ENCODE results near the gene PDIA3.
"Not testable (repeated sequence)": the region's sequence is repeated elsewhere in the genome, so short reads cannot be mapped to it uniquely, and the experiment has no call there.

Gene PDIA3

GRCh38 chr15:43746245-43746902 is at the start of gene PDIA3:
Gene PDIA3 (plus strand): TSS chr15:43746438. CDS start chr15:43746540, 102 bp downstream.
- peak; percentile 93 for DNase-seq

- no peak for DNase-seq
Observed at GRCh38 chr15:43702174-43702573, 44.1 kb upstream of the PDIA3 start.

DNA sequence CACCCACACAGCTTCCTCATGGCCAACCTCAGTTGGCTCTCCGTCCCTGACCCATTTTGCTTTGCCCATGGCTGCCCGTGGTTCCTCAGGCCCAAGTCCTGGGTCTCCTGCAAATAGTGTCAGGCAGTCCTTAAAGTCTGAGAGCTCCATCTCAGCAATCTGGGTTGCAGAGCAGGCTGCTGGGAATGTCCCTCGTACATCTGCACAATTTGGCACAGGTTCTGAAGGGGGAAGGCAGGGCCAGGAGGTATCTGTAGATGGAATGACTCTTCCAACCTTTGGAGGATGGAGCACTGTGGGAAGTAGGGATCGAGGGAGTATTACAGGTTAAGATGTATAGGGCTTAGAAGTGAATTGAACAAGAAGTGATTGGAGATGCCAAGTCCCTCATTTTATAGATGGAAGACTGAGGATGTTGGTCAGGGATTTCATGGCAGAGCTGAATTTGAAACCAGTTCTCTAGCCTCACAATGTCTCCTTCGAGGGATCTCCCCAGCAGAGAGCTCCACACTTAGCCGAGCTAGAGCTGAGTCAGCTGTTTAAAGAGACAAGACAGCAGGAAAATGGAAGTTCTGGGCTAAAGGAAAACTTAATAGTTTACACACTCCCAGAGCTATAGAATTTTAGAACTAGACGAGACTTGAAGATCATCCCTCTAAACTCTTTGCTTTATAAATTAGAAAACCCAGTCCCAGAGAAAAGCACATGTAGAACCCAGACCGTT is 43.4 kb upstream of the PDIA3 start:
- DNase-seq: no peak

- not testable (repeated sequence) for DNase-seq
Observed at GRCh38 chr15:43710431-43711131, 35.7 kb upstream of the PDIA3 start.

DNA sequence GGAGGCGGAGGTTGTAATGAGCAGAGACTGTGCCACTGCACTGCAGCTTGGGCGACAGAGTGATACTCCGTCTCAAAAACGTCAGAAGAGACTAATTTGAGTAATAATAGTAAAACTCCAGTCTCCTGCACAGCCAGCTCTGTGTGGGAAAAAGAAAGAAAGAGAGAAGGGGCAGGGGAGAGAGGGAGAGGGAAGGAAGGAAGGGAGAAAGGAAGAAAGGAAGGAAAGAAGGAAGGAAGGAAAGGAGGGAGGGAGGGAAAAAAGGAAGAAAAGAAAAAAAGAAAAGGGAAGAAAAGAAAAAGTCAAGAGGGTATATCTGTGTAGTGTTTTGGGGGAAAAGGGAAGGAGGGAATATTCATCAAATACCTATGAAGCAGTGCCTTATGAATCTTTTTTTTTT is 23.1 kb upstream of the PDIA3 start:
- no peak for DNase-seq

DNA sequence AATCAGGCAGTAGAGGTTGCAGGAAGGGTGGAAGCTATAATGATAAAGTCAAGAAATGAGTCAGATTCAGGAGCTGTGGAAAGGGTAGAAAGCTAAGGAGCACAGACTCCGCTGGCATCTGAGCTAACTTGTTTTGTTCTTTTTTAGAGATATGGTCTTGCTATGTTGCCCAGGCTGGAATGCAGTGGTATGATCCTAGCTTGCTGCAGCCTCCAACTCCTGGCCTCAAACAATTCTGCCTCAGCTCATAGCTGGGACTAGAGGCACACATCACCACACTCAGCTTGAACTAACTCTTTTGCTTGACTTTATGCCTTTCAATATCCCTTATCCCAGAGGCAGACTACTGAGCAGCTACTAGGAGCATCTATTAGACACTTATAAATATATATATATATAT is 19.9 kb upstream of the PDIA3 start:
- not testable (repeated sequence) for DNase-seq

DNA sequence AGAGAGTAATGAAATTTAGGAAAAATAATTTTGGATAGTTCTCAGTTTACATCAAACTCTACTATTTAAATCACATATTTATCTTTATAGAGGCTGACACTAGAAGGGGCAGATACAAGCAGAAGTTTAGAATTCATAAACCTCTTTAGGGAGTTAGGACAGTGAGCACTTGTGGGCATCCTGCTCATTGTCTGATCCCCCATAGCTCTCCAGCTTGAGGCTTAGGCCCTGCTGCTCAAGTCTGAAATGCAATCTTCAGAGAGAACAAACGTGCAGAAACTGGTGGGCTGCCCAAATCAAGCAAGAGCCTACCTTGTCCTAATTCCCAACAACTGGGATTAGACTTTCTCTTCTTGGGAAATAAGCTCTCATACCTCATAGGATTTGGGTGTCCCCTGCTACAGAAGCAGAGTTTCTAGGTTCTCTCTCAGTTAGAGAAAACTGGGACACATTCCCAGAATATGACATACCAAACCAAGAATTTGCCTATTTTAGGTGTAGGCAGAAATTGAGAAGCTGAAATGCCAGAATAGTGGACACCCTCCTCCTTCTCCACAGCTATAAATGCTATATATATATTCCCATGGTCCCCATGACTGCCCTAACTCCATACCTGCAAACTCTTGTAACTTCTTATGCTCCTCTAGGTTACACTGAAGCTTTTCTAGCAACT is 18.0 kb upstream of the PDIA3 start:
- not testable (repeated sequence) for DNase-seq

DNA sequence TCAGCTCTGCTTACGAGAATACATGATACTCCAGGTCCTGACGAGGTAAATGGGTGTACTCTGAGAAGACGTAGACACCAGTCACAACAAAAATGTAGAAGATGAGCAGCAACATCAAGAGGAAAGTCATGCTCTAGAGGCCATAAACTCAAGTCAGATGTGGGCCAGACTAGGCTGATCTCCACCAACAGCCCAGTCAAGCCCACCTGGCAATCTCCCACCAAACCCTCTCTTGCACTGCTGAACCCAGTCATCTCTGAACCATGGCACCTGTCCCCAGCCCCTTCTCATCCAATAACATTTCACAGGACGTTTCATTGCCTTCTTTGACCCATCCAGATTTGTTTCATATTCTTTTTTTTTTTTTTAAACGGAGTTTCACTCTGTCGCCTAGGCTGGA is 10.8 kb upstream of the PDIA3 start:
- no peak for DNase-seq

GRCh38 chr15:43746903-43747309 is 668 bp downstream of the PDIA3 start:
- DNase-seq: not testable (repeated sequence)

DNA sequence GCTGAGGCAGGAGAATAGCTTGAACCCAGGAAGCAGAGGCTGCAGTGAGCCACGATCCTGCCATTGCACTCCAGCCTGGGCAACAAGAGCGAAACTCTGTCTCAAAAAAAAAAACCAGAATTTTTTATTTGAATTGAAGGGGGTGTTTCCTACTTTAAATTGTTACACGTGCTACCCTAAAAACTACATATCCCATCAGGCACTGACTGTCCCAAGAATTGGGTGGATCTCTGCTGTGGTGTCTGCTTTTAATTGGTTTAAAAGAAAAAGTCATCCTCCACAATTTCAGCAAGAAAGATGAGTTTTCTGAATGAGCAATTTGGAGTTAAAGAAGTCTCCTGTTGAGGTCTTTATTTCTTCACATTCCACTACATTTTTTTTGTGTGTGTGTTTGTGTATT is 2.1 kb downstream of the PDIA3 start:
- peak; percentile 10 for DNase-seq

- DNase-seq: peak; percentile 61
Observed at GRCh38 chr15:43749690-43750345, 3.6 kb downstream of the PDIA3 start.

DNA sequence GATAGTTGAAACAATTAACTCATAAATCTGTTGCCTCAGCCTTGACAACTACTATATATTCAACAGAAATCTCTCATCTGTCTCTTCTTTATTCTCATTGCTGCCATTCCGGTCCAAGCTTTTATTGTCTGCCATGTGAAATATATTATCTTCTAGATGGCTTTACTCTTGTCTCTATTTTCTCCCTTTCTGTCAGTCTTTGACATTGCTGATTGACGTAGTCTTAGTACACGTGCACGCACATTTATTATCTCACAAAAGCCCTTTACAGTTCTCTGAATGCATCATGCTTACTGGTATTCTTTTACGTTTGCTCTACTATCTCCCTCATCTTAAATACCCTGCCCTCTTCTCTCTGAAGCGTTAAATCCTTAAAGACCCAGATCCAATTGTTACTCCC is 5.6 kb downstream of the PDIA3 start:
- DNase-seq: no peak

DNA sequence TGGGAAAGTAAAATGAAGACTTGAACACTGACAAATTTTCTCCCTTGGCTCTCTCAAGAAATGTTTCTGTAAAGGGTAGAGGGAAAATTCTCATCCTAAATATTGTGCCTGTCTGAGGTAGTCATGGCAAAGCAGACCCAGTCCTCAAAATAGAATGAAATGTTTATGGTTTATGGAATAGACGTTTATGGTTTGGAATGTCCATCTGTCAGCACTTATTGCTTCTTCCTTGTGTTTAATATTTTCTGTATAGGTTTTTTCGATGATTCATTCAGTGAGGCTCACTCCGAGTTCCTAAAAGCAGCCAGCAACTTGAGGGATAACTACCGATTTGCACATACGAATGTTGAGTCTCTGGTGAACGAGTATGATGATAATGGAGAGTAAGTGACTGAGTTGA is 16.6 kb downstream of the PDIA3 start:
- DNase-seq: no peak

DNA sequence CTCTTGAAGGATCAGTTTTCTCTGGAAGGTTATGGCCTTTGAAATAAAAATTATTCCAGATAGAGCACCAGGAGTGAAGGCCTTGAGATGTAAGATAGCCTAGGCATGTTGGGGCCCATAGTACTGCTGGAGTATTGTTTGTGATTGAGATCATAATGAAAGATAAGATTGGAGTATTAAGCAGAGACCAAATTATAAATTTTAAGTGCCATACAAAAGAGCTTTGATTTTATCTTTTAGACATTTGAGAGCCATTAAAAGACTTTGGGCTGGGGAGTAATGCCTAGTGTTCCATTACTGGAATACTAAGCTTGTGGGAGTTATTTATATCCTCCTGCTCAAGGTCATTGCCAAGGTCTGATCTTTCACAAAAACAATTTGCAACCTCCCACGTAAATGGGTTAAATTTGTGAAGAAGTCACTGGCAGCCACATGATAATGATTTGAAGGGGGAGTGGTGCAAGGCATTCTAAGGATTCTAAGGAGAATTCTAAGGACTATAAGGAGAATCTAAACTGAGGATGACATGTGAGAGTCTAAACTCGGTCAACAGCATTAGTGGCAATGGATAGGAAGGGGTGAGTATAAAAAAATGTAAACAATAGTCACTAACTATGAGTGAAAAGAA is 17.7 kb downstream of the PDIA3 start:
- no peak for DNase-seq

DNA sequence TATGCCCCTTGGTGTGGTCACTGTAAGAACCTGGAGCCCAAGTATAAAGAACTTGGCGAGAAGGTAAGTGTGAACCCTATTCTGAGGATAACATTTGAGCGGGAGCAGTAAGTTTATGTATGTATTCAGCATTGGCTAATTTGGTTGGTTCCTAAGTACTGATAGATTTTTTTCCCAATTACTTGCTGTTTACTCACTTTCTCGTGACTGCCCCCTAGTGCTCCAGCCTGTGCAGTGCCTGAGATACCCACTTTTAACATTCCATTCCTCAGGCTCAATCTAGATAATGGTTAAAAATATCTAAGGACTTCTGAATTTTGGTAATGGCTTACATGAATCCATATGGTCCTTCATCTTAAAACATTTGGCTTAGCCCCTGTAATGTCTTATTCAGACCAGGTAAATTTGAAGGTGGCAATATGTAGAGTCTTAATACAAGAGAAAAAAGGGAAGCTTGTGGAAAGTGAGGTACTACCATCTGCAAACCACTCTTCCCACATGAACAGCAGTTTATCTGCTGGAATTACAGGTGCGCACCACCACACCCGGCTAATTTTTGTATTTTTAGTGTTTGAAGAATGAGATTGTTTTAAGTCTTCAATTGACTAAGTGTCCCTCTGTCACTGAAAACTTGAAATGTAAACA is 23.5 kb downstream of the PDIA3 start:
- DNase-seq: peak; percentile 76

- DNase-seq: no peak
Observed at GRCh38 chr15:43771816-43772215, 25.6 kb downstream of the PDIA3 start.

DNA sequence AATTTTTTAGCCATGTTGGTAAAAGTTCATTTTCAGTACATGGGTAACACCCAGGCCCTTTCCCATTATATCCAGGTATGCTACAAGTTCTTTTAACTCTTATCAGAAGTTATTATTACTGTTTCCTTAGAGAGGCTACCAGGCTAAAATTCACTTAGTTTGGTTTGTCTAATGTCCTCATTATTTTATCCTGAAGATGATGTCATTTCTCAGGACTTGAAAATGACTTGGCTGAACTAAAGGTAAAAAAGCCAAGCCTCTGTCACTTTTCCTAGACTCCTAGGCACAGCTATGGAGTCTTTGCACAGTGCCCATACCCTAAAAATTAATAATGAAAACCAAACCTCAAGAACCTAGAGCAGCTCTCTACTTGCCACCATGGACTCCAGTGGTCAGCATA is 26.4 kb downstream of the PDIA3 start:
- no peak for DNase-seq

- DNase-seq: no peak
Observed at GRCh38 chr15:43774062-43774461, 27.8 kb downstream of the PDIA3 start.

GRCh38 chr15:43775411-43775965 is 29.2 kb downstream of the PDIA3 start:
- no peak for DNase-seq

- DNase-seq: peak; percentile 44
Observed at GRCh38 chr15:43776101-43776717, 30.0 kb downstream of the PDIA3 start.

DNA sequence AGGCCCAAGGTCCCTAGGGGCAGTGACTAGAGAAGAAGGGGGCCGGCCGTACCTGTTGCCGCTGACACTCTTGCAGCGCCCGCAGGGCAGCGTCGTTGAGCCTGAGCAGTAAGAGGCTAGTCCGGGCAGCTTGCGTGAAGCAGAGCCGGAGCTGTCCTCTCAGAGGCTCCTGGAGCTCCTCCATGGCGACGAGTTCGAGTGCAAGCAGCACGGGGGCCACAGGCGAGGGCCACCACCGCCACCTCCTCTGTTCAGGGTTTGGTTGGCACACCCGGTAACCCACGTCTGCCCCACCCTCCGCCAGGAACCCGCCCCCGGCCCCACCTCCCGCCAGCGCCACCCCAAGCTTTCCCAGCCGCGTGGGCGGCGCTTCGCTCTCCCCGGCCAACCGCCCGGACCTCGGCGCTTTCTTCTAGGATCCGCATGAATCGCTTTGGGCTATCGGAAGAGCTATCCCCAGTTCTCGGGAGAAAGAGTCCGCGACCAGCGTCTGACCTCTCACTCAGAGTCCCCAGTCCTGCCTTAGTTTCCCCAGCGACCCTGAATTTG is 30.6 kb downstream of the PDIA3 start, which contains the start of gene ELL3:
TSS of gene ELL3 (minus strand) at position 249 of the 549 bp plus-strand sequence. CDS start at position 184, 65 bp downstream.
- DNase-seq: peak; percentile 87

All from stimulated activated CD4-positive, alpha-beta T cell treated with anti-CD3 and anti-CD28 coated beads, Interleukin-15, amount 100 ng/mL, for 24 hours (primary cell).